ENCODE measurements around the gene UBE2H. TPM values are rescaled to one million over a fixed set of nuclear protein-coding genes. Genes with fewer than 3 reads are reported as not detected.

Gene UBE2H
- total and polyA plus RNA-seq, 2 experiments from 2014 or later, result 73.4 to 98.9 TPM

- H3K9me2 ChIP-seq (replicated peaks; ENCODE audit: insufficient read depth), result no peaks in the 10 kb centered on the region
- no peaks in the 10 kb centered on the region for H4K20me1 ChIP-seq (ENCODE audit: insufficient read depth, poor library complexity, severe bottlenecking)
- H3K9me3 ChIP-seq (ENCODE audit: low read depth), result no peaks in the 10 kb centered on the region
- H3K4me3 ChIP-seq, result no peak overlapping the region
- no peak overlapping the region for H2AFZ ChIP-seq
- WGBS (ENCODE audit: low lambda C conversion rate, missing lambda C conversion rate), result 45% methylated on average over 13 of the region's 13 CpGs
- no peak overlapping the region for H3K4me2 ChIP-seq
- TF ChIP-seq EZH2phosphoT487 (IDR thresholded peaks at IDR 0.05; ENCODE audit: low read depth, severe bottlenecking, unreplicated experiment), result no peak
- TF ChIP-seq, protein P1, sequence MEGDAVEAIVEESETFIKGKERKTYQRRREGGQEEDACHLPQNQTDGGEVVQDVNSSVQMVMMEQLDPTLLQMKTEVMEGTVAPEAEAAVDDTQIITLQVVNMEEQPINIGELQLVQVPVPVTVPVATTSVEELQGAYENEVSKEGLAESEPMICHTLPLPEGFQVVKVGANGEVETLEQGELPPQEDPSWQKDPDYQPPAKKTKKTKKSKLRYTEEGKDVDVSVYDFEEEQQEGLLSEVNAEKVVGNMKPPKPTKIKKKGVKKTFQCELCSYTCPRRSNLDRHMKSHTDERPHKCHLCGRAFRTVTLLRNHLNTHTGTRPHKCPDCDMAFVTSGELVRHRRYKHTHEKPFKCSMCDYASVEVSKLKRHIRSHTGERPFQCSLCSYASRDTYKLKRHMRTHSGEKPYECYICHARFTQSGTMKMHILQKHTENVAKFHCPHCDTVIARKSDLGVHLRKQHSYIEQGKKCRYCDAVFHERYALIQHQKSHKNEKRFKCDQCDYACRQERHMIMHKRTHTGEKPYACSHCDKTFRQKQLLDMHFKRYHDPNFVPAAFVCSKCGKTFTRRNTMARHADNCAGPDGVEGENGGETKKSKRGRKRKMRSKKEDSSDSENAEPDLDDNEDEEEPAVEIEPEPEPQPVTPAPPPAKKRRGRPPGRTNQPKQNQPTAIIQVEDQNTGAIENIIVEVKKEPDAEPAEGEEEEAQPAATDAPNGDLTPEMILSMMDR (IDR thresholded peaks at IDR 0.05; ENCODE audit: poor library complexity), result no peak
- TF ChIP-seq EZH2 (IDR thresholded peaks at IDR 0.05; ENCODE audit: borderline replicate concordance), result no peak
- no peaks in the 10 kb centered on the region for H3K79me2 ChIP-seq
- DNase-seq (ENCODE audit: low spot score), result no peak
- no peaks in the 10 kb centered on the region for H3K36me3 ChIP-seq (replicated peaks; ENCODE audit: insufficient read depth, low read depth)
- no peak overlapping the region for H3K27ac ChIP-seq
- H3K4me1 ChIP-seq (ENCODE audit: insufficient read depth), result peaks cover 13% of the 10 kb centered on the region
- peaks cover 71% of the 10 kb centered on the region for H3K27me3 ChIP-seq
These were observed 165.8 kb downstream of the UBE2H start for GRCh38 chr7:129786825-129787563.

- 3% methylated on average over 41 of the region's 44 CpGs for WGBS (ENCODE audit: low lambda C conversion rate, missing lambda C conversion rate)
- Histone ChIP-seq H3K4me2 (peak overlapping the region; percentile 70), H3K4me1 (ENCODE audit: insufficient read depth) (peaks cover 21% of the 10 kb centered on the region), H3K9me3 (ENCODE audit: low read depth) (no peaks in the 10 kb centered on the region), H3K27ac (no peak overlapping the region), H3K27me3 (peaks cover 82% of the 10 kb centered on the region), H2AFZ (peak overlapping the region; percentile 3), H3K79me2 (no peaks in the 10 kb centered on the region), H3K9me2 (replicated peaks; ENCODE audit: insufficient read depth) (no peaks in the 10 kb centered on the region), H3K4me3 (no peak overlapping the region), H4K20me1 (ENCODE audit: insufficient read depth, poor library complexity, severe bottlenecking) (no peaks in the 10 kb centered on the region), H3K36me3 (replicated peaks; ENCODE audit: insufficient read depth, low read depth) (no peaks in the 10 kb centered on the region)
- no peak for DNase-seq (ENCODE audit: low spot score)
- TF ChIP-seq EZH2phosphoT487 (IDR thresholded peaks at IDR 0.05; ENCODE audit: low read depth, severe bottlenecking, unreplicated experiment) (no peak), EZH2 (IDR thresholded peaks at IDR 0.05; ENCODE audit: borderline replicate concordance) (peak; percentile 75)
- TF ChIP-seq, protein P1 (IDR thresholded peaks at IDR 0.05; ENCODE audit: poor library complexity), result no peak
These were observed 166.9 kb downstream of the UBE2H start for GRCh38 chr7:129785685-129786514.

DNA sequence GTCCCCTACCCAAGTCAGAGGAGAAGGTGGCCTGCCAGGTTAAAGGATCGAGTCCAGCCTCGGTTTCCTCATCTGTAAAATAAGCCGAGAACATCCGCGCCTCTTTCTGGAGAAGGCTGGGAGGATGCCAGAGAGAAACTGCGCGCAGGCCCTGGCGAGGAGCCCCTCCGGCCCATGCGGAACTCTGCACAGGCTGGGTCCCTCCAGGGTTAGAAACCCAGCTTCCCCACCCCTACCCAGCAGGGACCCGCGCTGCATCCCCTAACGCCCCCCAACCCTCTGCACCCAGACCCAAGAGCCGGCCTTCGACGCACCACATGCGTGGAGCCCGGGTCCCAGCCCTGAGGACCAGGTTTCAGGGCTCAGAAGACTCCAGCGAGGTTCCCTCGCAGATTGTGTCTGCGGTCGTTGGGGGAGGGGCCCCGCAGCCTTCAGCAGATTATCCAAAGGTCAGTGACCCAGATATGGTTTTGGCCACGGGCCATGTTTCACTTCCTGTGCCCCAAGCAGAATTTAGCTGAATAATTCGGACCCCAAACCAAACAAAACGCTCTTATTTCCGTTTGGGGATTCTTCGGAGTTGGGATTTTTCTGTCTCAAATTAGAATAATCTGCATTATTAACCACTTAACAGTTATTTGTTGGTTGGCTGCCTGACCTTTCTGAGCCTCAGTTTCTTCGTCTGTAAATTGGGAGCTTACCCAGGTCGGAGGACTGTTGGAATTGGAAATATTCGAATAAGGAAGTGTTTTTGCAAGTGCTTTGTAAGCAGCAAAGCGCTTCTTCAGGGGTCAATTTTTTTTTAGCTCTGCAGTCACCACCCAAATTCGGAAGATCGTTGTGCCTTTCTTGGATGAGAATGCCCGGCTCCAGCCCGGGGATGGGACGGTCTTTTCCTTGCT, 167.7 kb downstream of the UBE2H start:
- no peak overlapping the region for H3K27ac ChIP-seq
- peaks cover 28% of the 10 kb centered on the region for H3K4me1 ChIP-seq (ENCODE audit: insufficient read depth)
- H4K20me1 ChIP-seq (ENCODE audit: insufficient read depth, poor library complexity, severe bottlenecking), result no peaks in the 10 kb centered on the region
- no peaks in the 10 kb centered on the region for H3K79me2 ChIP-seq
- TF ChIP-seq, protein P1 (IDR thresholded peaks at IDR 0.05; ENCODE audit: poor library complexity), result no peak
- TF ChIP-seq EZH2 (IDR thresholded peaks at IDR 0.05; ENCODE audit: borderline replicate concordance), result peak; percentile 49
- no peak for TF ChIP-seq EZH2phosphoT487 (IDR thresholded peaks at IDR 0.05; ENCODE audit: low read depth, severe bottlenecking, unreplicated experiment)
- H3K9me2 ChIP-seq (replicated peaks; ENCODE audit: insufficient read depth), result no peaks in the 10 kb centered on the region
- no peaks in the 10 kb centered on the region for H3K36me3 ChIP-seq (replicated peaks; ENCODE audit: insufficient read depth, low read depth)
- 11% methylated on average over 32 of the region's 37 CpGs for WGBS (ENCODE audit: low lambda C conversion rate, missing lambda C conversion rate)
- peaks cover 86% of the 10 kb centered on the region for H3K27me3 ChIP-seq
- no peak for DNase-seq (ENCODE audit: low spot score)
- no peak overlapping the region for H2AFZ ChIP-seq
- no peaks in the 10 kb centered on the region for H3K9me3 ChIP-seq (ENCODE audit: low read depth)
- H3K4me2 ChIP-seq, result peak overlapping the region; percentile 70
- no peak overlapping the region for H3K4me3 ChIP-seq
